Fibroblast of skin of left quadriceps (primary cell): ENCODE data around the gene ITGB3.

ENCODE experiments used
- DNase-seq, 2 experiments: peaks; one replicate each; pipeline ENCODE4 v3.0.0-alpha.2; 2013; ENCODE audit warnings: low read depth in 2 of 2

The ITGB3 gene

DNA sequence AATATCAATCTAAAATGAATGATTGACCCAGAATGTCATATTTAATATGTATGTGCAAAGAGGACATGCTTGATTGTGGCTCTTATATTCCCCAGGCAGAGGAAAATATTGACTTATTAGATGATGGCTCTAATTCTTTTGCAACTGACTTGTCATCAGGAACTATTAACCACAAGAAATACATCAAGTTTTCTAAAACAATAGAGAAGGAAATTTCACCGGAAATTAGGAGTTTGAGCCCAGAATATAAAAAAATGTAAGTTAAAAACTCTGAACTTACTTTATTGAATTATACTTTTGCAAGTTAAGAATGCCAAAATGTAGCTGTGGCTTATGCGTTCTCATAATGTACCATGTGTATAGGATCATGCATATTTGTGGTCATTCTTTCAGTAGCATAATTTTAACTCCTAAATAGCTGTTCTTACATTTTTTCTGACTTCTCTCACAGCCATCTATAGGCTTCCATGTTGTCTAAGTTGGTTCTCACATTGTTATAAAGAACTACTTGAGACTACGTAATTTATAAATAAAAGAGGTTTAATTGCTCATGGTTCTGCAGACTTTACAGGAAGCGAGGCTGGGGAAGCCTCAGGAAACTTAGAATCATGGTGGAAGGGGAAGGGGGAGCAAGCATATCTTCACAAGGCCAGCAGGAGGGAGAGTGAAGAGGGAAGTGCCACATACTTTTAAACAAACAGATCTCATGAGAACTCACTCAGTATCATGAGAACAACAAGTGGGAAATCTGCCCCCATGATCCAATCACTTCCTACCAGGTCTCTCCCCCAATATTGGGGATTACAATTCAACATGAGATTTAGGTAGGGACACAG is 81.7 kb downstream of the ITGB3 start:
- peak in 1 of 2 experiments; percentile 25 for DNase-seq

DNA sequence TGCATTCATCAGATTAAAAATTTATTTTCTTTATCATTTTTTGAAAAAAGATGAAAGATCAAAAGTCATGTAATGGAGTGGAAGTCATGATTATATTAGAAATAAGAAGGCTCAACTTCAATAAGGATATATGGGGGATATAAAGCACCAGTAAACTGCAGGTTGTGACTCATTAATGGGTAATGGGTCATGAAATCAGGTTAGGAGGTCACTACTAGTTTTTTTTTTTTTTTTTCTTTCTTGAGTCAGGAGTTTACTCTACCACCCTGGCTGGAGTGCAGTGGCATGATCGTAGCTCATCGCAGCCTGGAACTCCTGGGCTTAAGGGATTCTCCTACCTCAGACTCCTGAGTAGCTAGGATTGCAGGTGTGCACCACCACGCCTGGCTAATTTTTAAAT is 84.4 kb downstream of the ITGB3 start:
- no peak for DNase-seq

DNA sequence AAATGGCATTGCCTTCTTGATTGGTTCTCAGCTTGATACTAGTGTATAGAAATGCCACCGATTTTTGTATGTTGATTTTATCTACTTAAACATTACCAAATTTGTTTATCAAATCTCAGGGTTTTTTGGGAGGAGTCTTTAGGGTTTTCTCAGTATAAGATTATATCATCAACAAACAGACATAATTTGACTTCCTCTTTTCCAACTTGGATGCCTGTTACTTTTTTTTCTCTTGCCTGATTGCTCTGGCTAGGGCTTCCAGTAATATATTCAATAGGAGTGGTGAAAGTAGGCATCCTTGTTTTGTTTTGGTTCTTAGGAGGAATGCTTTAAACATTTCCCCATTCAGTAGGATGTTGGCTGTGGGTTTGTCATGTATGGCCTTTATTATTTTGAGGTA is 99.2 kb downstream of the ITGB3 start:
- no peak for DNase-seq

DNA sequence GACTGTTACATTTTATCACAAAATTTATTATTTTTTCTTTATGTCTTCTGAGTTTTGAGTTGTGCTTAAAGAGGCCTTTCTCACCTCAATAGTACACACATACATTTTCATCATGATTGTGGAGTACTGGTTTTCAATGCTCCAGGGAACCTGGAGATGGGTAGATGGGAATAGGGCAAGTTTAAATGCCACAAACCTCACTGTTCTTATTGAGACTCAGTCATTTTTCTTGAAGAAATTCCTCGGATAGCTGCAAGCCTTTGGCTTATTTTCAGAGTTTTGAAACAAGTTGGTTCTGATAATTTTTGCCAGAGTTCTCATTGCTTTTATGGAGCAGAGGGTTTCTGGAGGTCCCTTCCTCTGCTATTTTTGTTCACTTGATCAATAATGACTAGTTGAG is 105.0 kb downstream of the ITGB3 start:
- DNase-seq, result no peak
